Right atrium auricular region (tissue), 2 donors: Measurements from ENCODE around the gene NSG2. TPM values are rescaled to one million over a fixed set of nuclear protein-coding genes. Genes with fewer than 3 reads are reported as not detected.
"Not testable (repeated sequence)": the region's sequence is repeated elsewhere in the genome, so short reads cannot be mapped to it uniquely, and the experiment has no call there.

ENCODE experiments used
- DNase-seq: peaks from one replicate; pipeline ENCODE4 v3.0.0-alpha.2; 2019; ENCODE audit warnings: low spot score
- H3K27ac ChIP-seq, 2 donors: fragments of 200-600 bp; sonication (generic); 1 replicate in 1 of 2; 2 replicates in 1 of 2; pipeline ENCODE4 v1.5.1; 2016 to 2019
- H3K27me3 ChIP-seq, 2 donors: fragments of 200-600 bp; sonication (generic); one replicate each; pipeline versions ENCODE4 v1.5.1 to v1.6.0; 2017 to 2019
- H3K36me3 ChIP-seq: fragments of 200-600 bp; sonication (generic); one replicate; pipeline ENCODE4 v1.5.1; 2016
- H3K4me1 ChIP-seq, 2 donors: fragments of 200-600 bp; sonication (generic); one replicate each; pipeline versions ENCODE4 v1.5.1 to v1.6.0; 2017 to 2019
- H3K4me3 ChIP-seq, 2 donors: fragments of 200-600 bp; sonication (generic); 1 replicate in 1 of 2; 2 replicates in 1 of 2; pipeline ENCODE4 v1.5.1; 2017 to 2019; ENCODE audit warnings: mild to moderate bottlenecking in 1 of 2, moderate library complexity in 1 of 2
- H3K9me3 ChIP-seq, 2 donors: fragments of 200-600 bp; sonication (generic); one replicate each; pipeline ENCODE4 v1.5.1; 2019
- CTCF ChIP-seq, 2 donors: fragments of 200-600 bp; sonication (generic); IDR thresholded peaks; one replicate each; pipeline ENCODE4 v1.5.1; 2019; ENCODE audit warnings: antibody characterized with exemption in 2 of 2
- total RNA-seq, 2 donors: library from RNA; depleted of rRNA; stranded (reverse); fragments of >200 nt; gene quantifications; one replicate each; pipeline ENCODE4 v1.1.0, GENCODE V29; 2016

Gene NSG2
- total RNA-seq, 2 donors from 2014 or later = 0.71 TPM; not detected in 1

- Histone ChIP-seq H3K27ac (no peak overlapping the region), H3K27me3 (no peaks in the 10 kb centered on the region), H3K4me1 (no peaks in the 10 kb centered on the region), H3K9me3 (no peaks in the 10 kb centered on the region), H3K36me3 (no peaks in the 10 kb centered on the region), H3K4me3 (no peak overlapping the region)
- no peak for TF ChIP-seq CTCF (IDR thresholded peaks at IDR 0.05)
- no peak for DNase-seq
Observed at GRCh38 chr5:174096619-174097018, 51.1 kb downstream of the NSG2 start.

- no peak for DNase-seq
- Histone ChIP-seq H3K4me1 (no peaks in the 10 kb centered on the region), H3K27me3 (no peaks in the 10 kb centered on the region), H3K4me3 (no peak overlapping the region), H3K9me3 (no peaks in the 10 kb centered on the region), H3K36me3 (no peaks in the 10 kb centered on the region), H3K27ac (no peak overlapping the region)
- TF ChIP-seq CTCF (IDR thresholded peaks at IDR 0.05) = no peak
Observed at GRCh38 chr5:174097486-174098185, 52.1 kb downstream of the NSG2 start.

- DNase-seq = no peak
- Histone ChIP-seq H3K9me3 (no peaks in the 10 kb centered on the region), H3K36me3 (no peaks in the 10 kb centered on the region), H3K27me3 (no peaks in the 10 kb centered on the region), H3K4me1 (no peaks in the 10 kb centered on the region), H3K27ac (no peak overlapping the region), H3K4me3 (no peak overlapping the region)
- no peak for TF ChIP-seq CTCF (IDR thresholded peaks at IDR 0.05)
Observed at GRCh38 chr5:174098694-174099093, 53.2 kb downstream of the NSG2 start.

GRCh38 chr5:174100490-174100889, 55.0 kb downstream of the NSG2 start:
- TF ChIP-seq CTCF (IDR thresholded peaks at IDR 0.05) = no peak
- no peak overlapping the region for H3K4me3 ChIP-seq
- DNase-seq = no peak
- H3K27ac ChIP-seq = no peak overlapping the region
- no peaks in the 10 kb centered on the region for H3K27me3 ChIP-seq
- H3K9me3 ChIP-seq = no peaks in the 10 kb centered on the region
- H3K36me3 ChIP-seq = no peaks in the 10 kb centered on the region
- H3K4me1 ChIP-seq = no peaks in the 10 kb centered on the region

GRCh38 chr5:174101195-174101730, 55.8 kb downstream of the NSG2 start:
- Histone ChIP-seq H3K4me1 (no peaks in the 10 kb centered on the region), H3K4me3 (no peak overlapping the region), H3K9me3 (no peaks in the 10 kb centered on the region), H3K36me3 (no peaks in the 10 kb centered on the region), H3K27me3 (no peaks in the 10 kb centered on the region), H3K27ac (no peak overlapping the region)
- no peak for TF ChIP-seq CTCF (IDR thresholded peaks at IDR 0.05)
- DNase-seq = no peak

GRCh38 chr5:174102574-174102973, 57.1 kb downstream of the NSG2 start:
- not testable (repeated sequence) for H3K9me3 ChIP-seq, H3K4me3 ChIP-seq, H3K27me3 ChIP-seq, DNase-seq, H3K4me1 ChIP-seq, H3K27ac ChIP-seq, H3K36me3 ChIP-seq
